DOHH2 (cell line): ENCODE data around the gene CACNA2D3.

Experiments
- H3F3A ChIP-seq: fragments of 200-600 bp; sonication (generic), shearing (Covaris generic); 2 replicates; pipeline ENCODE4 v1.6.0; 2016; ENCODE audit warnings: antibody characterized with exemption, mild to moderate bottlenecking; ENCODE audit not compliant: control insufficient read depth, insufficient read depth
- H3K27ac ChIP-seq: fragments of 200-600 bp; sonication (generic); 2 replicates; pipeline ENCODE4 v1.5.1; 2014; ENCODE audit warnings: low read depth, mild to moderate bottlenecking, low read length, moderate library complexity
- H3K27me3 ChIP-seq: fragments of 200-600 bp; sonication (generic); 2 replicates; pipeline ENCODE4 v1.6.1; 2014; ENCODE audit warnings: mild to moderate bottlenecking, low read length, mixed read lengths; ENCODE audit not compliant: control insufficient read depth
- H3K36me3 ChIP-seq: fragments of 200-600 bp; sonication (generic); 2 replicates; pipeline ENCODE4 v1.6.1; 2014; ENCODE audit warnings: mild to moderate bottlenecking, low read length, moderate library complexity, mixed read lengths; ENCODE audit not compliant: control insufficient read depth
- H3K4me1 ChIP-seq: fragments of 200-600 bp; sonication (generic); 2 replicates; pipeline ENCODE4 v1.6.1; 2014; ENCODE audit warnings: mild to moderate bottlenecking, low read length, mixed read lengths; ENCODE audit not compliant: control insufficient read depth
- H3K4me2 ChIP-seq: fragments of 200-600 bp; sonication (generic); 2 replicates; pipeline ENCODE4 v1.6.0; 2014; ENCODE audit warnings: mild to moderate bottlenecking, low read length, moderate library complexity
- H3K4me3 ChIP-seq: fragments of 200-600 bp; sonication (generic); 2 replicates; pipeline ENCODE4 v1.5.1; 2014; ENCODE audit warnings: mild to moderate bottlenecking, low read length, mixed read lengths
- H3K79me2 ChIP-seq: fragments of 200-600 bp; sonication (generic); 2 replicates; pipeline ENCODE4 v1.6.1; 2014; ENCODE audit warnings: mild to moderate bottlenecking, low read length, mixed read lengths; ENCODE audit not compliant: control insufficient read depth
- H3K9me2 ChIP-seq: fragments of 200-600 bp; sonication (generic); replicated peaks from 2 replicates; pipeline ENCODE4 v1.6.1; 2014; ENCODE audit warnings: mild to moderate bottlenecking, low read length, mixed read lengths; ENCODE audit not compliant: control insufficient read depth
- H3K9me3 ChIP-seq: fragments of 200-600 bp; sonication (generic); 2 replicates; pipeline ENCODE4 v1.6.1; 2014; ENCODE audit warnings: antibody characterized with exemption, low read length, mixed read lengths; ENCODE audit not compliant: control insufficient read depth, insufficient read depth
- H4K20me1 ChIP-seq: fragments of 200-600 bp; sonication (generic); 2 replicates; pipeline ENCODE4 v1.6.0; 2014; ENCODE audit warnings: low read depth, mild to moderate bottlenecking, antibody characterized with exemption, low read length, moderate library complexity; ENCODE audit not compliant: control insufficient read depth, insufficient read depth
- EZH2phosphoT487 ChIP-seq: fragments of 200-600 bp; sonication (generic); IDR thresholded peaks from 2 replicates; pipeline ENCODE4 v1.6.1; 2017; ENCODE audit warnings: borderline replicate concordance, mild to moderate bottlenecking, antibody characterized with exemption, low read length, moderate library complexity, mixed read lengths
- TF ChIP-seq, protein P1 (sequence below): fragments of 200-600 bp; sonication (generic); IDR thresholded peaks from one replicate; pipeline ENCODE4 v1.5.1; 2014; ENCODE audit warnings: antibody characterized with exemption, mild to moderate bottlenecking, low read depth, low read length; ENCODE audit not compliant: poor library complexity, severe bottlenecking

The CACNA2D3 gene

DNA sequence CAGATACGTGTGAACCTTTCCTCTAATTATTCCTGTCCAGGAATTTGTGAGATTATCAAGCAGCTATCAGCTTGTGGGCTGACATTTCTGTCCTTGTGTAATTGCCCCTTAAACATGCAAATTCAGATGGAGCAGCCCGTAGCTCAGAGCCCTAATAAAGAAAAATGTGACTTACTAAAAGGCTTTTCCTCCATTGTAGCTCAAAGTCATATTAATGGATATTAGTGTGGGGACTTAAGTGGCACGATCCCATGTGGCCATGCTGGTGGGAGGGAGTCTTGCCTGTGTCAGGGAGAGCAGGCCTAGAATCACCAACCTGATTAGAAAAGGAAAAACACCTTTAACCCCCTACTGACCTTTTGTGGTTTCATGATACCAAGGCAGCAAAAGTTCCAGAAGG lies 406.3 kb downstream of the CACNA2D3 start:
- Histone ChIP-seq H3K36me3 (no peaks in the 10 kb centered on the region), H3K79me2 (no peaks in the 10 kb centered on the region), H4K20me1 (no peaks in the 10 kb centered on the region), H3K27ac (no peak overlapping the region), H3K9me2 (no peaks in the 10 kb centered on the region), H3K27me3 (no peaks in the 10 kb centered on the region), H3K9me3 (no peaks in the 10 kb centered on the region; the same call in 1 of the 2 replicates), H3K4me3 (no peak overlapping the region), H3F3A (no peaks in the 10 kb centered on the region), H3K4me2 (no peak overlapping the region), H3K4me1 (no peaks in the 10 kb centered on the region)
- TF ChIP-seq, protein P1, sequence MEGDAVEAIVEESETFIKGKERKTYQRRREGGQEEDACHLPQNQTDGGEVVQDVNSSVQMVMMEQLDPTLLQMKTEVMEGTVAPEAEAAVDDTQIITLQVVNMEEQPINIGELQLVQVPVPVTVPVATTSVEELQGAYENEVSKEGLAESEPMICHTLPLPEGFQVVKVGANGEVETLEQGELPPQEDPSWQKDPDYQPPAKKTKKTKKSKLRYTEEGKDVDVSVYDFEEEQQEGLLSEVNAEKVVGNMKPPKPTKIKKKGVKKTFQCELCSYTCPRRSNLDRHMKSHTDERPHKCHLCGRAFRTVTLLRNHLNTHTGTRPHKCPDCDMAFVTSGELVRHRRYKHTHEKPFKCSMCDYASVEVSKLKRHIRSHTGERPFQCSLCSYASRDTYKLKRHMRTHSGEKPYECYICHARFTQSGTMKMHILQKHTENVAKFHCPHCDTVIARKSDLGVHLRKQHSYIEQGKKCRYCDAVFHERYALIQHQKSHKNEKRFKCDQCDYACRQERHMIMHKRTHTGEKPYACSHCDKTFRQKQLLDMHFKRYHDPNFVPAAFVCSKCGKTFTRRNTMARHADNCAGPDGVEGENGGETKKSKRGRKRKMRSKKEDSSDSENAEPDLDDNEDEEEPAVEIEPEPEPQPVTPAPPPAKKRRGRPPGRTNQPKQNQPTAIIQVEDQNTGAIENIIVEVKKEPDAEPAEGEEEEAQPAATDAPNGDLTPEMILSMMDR: no peak
- TF ChIP-seq EZH2phosphoT487: no peak

DNA sequence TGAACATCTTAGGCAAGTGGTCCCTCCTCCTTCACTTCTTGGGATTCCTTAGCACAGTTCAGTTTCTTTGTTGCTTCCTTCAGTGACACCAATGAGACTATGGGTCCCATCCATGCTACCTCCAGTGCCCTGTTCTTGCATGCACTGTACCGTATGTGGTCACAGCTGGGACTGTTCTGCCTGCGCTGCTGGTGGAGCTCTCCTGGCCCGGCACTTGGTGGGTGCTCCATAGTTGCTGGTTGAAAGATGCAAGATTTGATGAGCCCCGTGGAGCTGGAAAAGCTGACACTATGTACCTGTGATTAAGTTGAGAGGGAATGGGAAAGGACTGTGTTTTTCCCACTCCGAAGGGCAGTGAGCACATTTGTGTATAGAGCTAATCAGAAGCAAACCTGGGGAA lies 407.7 kb downstream of the CACNA2D3 start:
- no peaks in the 10 kb centered on the region for H3K79me2 ChIP-seq
- H3K4me1 ChIP-seq: no peaks in the 10 kb centered on the region
- H3K9me3 ChIP-seq: no peaks in the 10 kb centered on the region; the same call in 1 of the 2 replicates
- no peaks in the 10 kb centered on the region for H3K27me3 ChIP-seq
- H3K4me2 ChIP-seq: no peak overlapping the region
- TF ChIP-seq, protein P1: no peak
- TF ChIP-seq EZH2phosphoT487: no peak
- no peaks in the 10 kb centered on the region for H3K36me3 ChIP-seq
- H3F3A ChIP-seq: no peaks in the 10 kb centered on the region
- H3K9me2 ChIP-seq: no peaks in the 10 kb centered on the region
- H3K4me3 ChIP-seq: no peak overlapping the region
- H4K20me1 ChIP-seq: no peaks in the 10 kb centered on the region
- no peak overlapping the region for H3K27ac ChIP-seq

DNA sequence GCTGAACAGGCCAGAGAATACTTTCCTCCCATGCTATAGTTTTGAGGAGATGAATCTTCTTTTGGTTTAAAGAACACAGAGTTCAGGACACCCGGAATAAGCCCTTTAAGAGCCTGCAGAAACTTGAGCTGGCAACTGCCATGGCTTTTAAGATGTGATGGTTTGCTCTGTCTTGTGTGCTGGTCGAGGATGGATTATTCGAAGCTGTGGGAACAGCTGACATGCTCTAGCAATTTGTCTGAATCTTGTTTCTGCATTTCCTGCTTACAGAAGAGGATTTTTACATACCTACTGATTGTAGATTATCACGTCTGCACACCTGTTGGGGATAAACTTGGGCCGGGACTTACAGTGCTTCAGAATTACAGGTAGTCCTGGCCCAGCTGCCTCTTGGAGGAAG lies 408.6 kb downstream of the CACNA2D3 start:
- Histone ChIP-seq H3F3A (no peaks in the 10 kb centered on the region), H3K4me3 (no peak overlapping the region), H3K9me2 (no peaks in the 10 kb centered on the region), H3K36me3 (no peaks in the 10 kb centered on the region), H3K27ac (no peak overlapping the region), H3K4me2 (no peak overlapping the region), H4K20me1 (no peaks in the 10 kb centered on the region), H3K9me3 (no peaks in the 10 kb centered on the region; the same call in 1 of the 2 replicates), H3K4me1 (no peaks in the 10 kb centered on the region), H3K79me2 (no peaks in the 10 kb centered on the region), H3K27me3 (no peaks in the 10 kb centered on the region)
- no peak for TF ChIP-seq EZH2phosphoT487
- TF ChIP-seq, protein P1: no peak
